Kidney capillary endothelial cell (primary cell): ENCODE measurements around the gene TMEM225B.
"Not testable (repeated sequence)": the region's sequence is repeated elsewhere in the genome, so short reads cannot be mapped to it uniquely, and the experiment has no call there.

Experiments
- DNase-seq: peaks from one replicate; pipeline ENCODE4 v3.0.0-alpha.2; 2018; ENCODE audit warnings: low spot score

The TMEM225B gene

GRCh38 chr7:99597762-99598501 lies at the start of gene TMEM225B:
TMEM225B (plus strand) TSS chr7:99598267; CDS start chr7:99604389, 6,122 bp downstream.
- no peak for DNase-seq

- not testable (repeated sequence) for DNase-seq
Measured at GRCh38 chr7:99549545-99549944, 48.5 kb upstream of the TMEM225B start.

- DNase-seq: no peak
Measured at GRCh38 chr7:99551334-99551733, 46.7 kb upstream of the TMEM225B start.

GRCh38 chr7:99551767-99552463 lies 46.2 kb upstream of the TMEM225B start, which contains the start of gene FAM200A:
FAM200A (minus strand) TSS chr7:99552114; CDS start chr7:99548407, 3,707 bp downstream.
- peak; percentile 87 for DNase-seq

- DNase-seq: no peak
Measured at GRCh38 chr7:99553039-99553438, 45.0 kb upstream of the TMEM225B start.

- no peak for DNase-seq
Measured at GRCh38 chr7:99554939-99555338, 43.1 kb upstream of the TMEM225B start.

- peak; percentile 52 for DNase-seq
Measured at GRCh38 chr7:99557196-99557607, 40.9 kb upstream of the TMEM225B start.

- DNase-seq: no peak
Measured at GRCh38 chr7:99557940-99558305, 40.1 kb upstream of the TMEM225B start.

GRCh38 chr7:99558306-99559174 lies 39.5 kb upstream of the TMEM225B start, which contains the start of gene ZNF655:
ZNF655 (plus strand) TSS chr7:99558642; CDS start chr7:99560560, 1,918 bp downstream.
- DNase-seq: no peak

GRCh38 chr7:99559175-99559915 lies 38.7 kb upstream of the TMEM225B start:
- no peak for DNase-seq

- DNase-seq: no peak
Measured at GRCh38 chr7:99560834-99561736, 37.0 kb upstream of the TMEM225B start.

- no peak for DNase-seq
Measured at GRCh38 chr7:99561737-99562051, 36.4 kb upstream of the TMEM225B start.

- DNase-seq: no peak
Measured at GRCh38 chr7:99562114-99562784, 35.8 kb upstream of the TMEM225B start.

GRCh38 chr7:99562832-99563231 lies 35.2 kb upstream of the TMEM225B start:
- peak; percentile 92 for DNase-seq

- DNase-seq: no peak
Measured at GRCh38 chr7:99563650-99564049, 34.4 kb upstream of the TMEM225B start.

- DNase-seq: not testable (repeated sequence)
Measured at GRCh38 chr7:99568770-99569169, 29.3 kb upstream of the TMEM225B start.

GRCh38 chr7:99571768-99572167 lies 26.3 kb upstream of the TMEM225B start:
- no peak for DNase-seq

- DNase-seq: no peak
Measured at GRCh38 chr7:99573257-99573656, 24.8 kb upstream of the TMEM225B start.

GRCh38 chr7:99576251-99576650 lies 21.8 kb upstream of the TMEM225B start:
- no peak for DNase-seq
